Measurements from ENCODE around the gene GABARAPL1.

GRCh38 chr12:10220398-10221077, 7.9 kb downstream of the GABARAPL1 start:
- TF ChIP-seq, protein P1, sequence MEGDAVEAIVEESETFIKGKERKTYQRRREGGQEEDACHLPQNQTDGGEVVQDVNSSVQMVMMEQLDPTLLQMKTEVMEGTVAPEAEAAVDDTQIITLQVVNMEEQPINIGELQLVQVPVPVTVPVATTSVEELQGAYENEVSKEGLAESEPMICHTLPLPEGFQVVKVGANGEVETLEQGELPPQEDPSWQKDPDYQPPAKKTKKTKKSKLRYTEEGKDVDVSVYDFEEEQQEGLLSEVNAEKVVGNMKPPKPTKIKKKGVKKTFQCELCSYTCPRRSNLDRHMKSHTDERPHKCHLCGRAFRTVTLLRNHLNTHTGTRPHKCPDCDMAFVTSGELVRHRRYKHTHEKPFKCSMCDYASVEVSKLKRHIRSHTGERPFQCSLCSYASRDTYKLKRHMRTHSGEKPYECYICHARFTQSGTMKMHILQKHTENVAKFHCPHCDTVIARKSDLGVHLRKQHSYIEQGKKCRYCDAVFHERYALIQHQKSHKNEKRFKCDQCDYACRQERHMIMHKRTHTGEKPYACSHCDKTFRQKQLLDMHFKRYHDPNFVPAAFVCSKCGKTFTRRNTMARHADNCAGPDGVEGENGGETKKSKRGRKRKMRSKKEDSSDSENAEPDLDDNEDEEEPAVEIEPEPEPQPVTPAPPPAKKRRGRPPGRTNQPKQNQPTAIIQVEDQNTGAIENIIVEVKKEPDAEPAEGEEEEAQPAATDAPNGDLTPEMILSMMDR (IDR thresholded peaks at IDR 0.05) = no peak
- TF ChIP-seq MXI1 (IDR thresholded peaks at IDR 0.05; ENCODE audit: low read depth, low read length) = no peak
- no peak for TF ChIP-seq TAF1 (IDR thresholded peaks at IDR 0.05; ENCODE audit: borderline replicate concordance, low read depth, low read length)
- TF ChIP-seq, protein P2, sequence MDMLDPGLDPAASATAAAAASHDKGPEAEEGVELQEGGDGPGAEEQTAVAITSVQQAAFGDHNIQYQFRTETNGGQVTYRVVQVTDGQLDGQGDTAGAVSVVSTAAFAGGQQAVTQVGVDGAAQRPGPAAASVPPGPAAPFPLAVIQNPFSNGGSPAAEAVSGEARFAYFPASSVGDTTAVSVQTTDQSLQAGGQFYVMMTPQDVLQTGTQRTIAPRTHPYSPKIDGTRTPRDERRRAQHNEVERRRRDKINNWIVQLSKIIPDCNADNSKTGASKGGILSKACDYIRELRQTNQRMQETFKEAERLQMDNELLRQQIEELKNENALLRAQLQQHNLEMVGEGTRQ (IDR thresholded peaks at IDR 0.05; ENCODE audit: borderline replicate concordance, low read depth, low read length) = no peak
- TF ChIP-seq EP300 (IDR thresholded peaks at IDR 0.05; ENCODE audit: borderline replicate concordance in 1 of 2, low read depth in 1 of 2, low read length in 1 of 2) = no peak
- no peak for TF ChIP-seq POLR2AphosphoS5 (IDR thresholded peaks at IDR 0.05; ENCODE audit: low read depth, low read length)
- TF ChIP-seq TCF12 (IDR thresholded peaks at IDR 0.05) = no peak
- TF ChIP-seq RCOR1 (IDR thresholded peaks at IDR 0.05; ENCODE audit: low read length) = no peak
- TF ChIP-seq ZBTB33 (IDR thresholded peaks at IDR 0.05; ENCODE audit: borderline replicate concordance, low read depth) = no peak
- TF ChIP-seq GABPA (IDR thresholded peaks at IDR 0.05; ENCODE audit: low read depth) = no peak
- no peak for TF ChIP-seq REST (IDR thresholded peaks at IDR 0.05; ENCODE audit: low read depth, low read length)
- no peak for TF ChIP-seq RFX5 (IDR thresholded peaks at IDR 0.05; ENCODE audit: low read length)
- TF ChIP-seq NRF1 (IDR thresholded peaks at IDR 0.05; ENCODE audit: low read depth, low read length) = no peak

Measured in SK-N-SH (cell line).